K562 (cell line): Measurements from ENCODE around the gene LHB. TPM values are rescaled to one million over a fixed set of nuclear protein-coding genes. Genes with fewer than 3 reads are reported as not detected.

Experiments used
- ATAC-seq: fragments of 200-7000 bp; cut with Tn5 transposase; 3 replicates; pipeline ENCODE4 v1.9.1; 2020; ENCODE audit warnings: moderate library complexity
- BruUV-seq: library from RNA; stranded (reverse); fragments of 400-500 nt; replicated peaks from 2 replicates; lab custom pipeline; 2021; lab: Mats Ljungman, UMichigan
- CTCF ChIA-PET: fragments of 300-600 bp; formaldehyde crosslinking; extraction: SDS; loops from one replicate; lab custom pipeline; 2021; ENCODE audit warnings: low intra/inter-chr PET ratio; lab: Yijun Ruan, JAX
- POLR2A ChIA-PET: fragments of 300-600, 350-650 bp; sonication (Branson Sonifier 250); formaldehyde crosslinking; extraction: SDS; loops from one replicate; lab custom pipeline; 2021; ENCODE audit warnings: antibody characterized with exemption, inconsistent platforms; lab: Yijun Ruan, JAX
- DNase-seq, 4 experiments: peaks; one replicate each; pipeline versions ENCODE4 v3.0.0 to v3.0.0-alpha.2; 2011 to 2018; ENCODE audit warnings: low spot score in 3 of 4, mixed read lengths in 3 of 4; ENCODE audit errors: extremely low read depth in 1 of 4
- FAIRE-seq: peaks from 2 replicates; lab custom pipeline; 2011; peaks lifted over from hg19 to GRCh38; lab: Jason Lieb, UNC
- H2AFZ ChIP-seq: 2 replicates; pipeline ENCODE4 v1.6.0; 2011; ENCODE audit warnings: low read depth, low read length, control low read depth, inconsistent platforms
- H3K27ac ChIP-seq: fragments of 200-600 bp; 3 replicates; pipeline ENCODE4 v1.8.0; 2011; ENCODE audit warnings: low read depth, mild to moderate bottlenecking, control low read depth, inconsistent platforms, low read length, moderate library complexity, mixed read lengths; ENCODE audit errors: extremely low read depth
- H3K27me3 ChIP-seq, 2 experiments: fragments of 300-600 bp in 1 of 2; 2 replicates in 1 of 2; 3 replicates in 1 of 2; pipeline versions ENCODE4 v1.6.0 to v1.8.0; 2011; ENCODE audit warnings: inconsistent platforms in 2 of 2, low read length in 2 of 2, mild to moderate bottlenecking in 1 of 2, mixed read lengths in 1 of 2, moderate library complexity in 1 of 2; ENCODE audit not compliant: control insufficient read depth in 2 of 2, insufficient read depth in 2 of 2
- H3K36me3 ChIP-seq: fragments of 300-600 bp; 3 replicates; pipeline ENCODE4 v1.8.0; 2011; ENCODE audit warnings: mild to moderate bottlenecking, low read length, inconsistent platforms; ENCODE audit not compliant: control insufficient read depth, insufficient read depth
- H3K4me1 ChIP-seq, 2 experiments: fragments of 200-600 bp in 1 of 2; replicated peaks in 1 of 2; 2 replicates in 1 of 2; 3 replicates in 1 of 2; pipeline versions ENCODE4 v1.5.1 to v1.8.0; 2011; ENCODE audit warnings: inconsistent platforms in 2 of 2, low read length in 2 of 2, mild to moderate bottlenecking in 1 of 2, mixed read lengths in 1 of 2, moderate library complexity in 1 of 2; ENCODE audit not compliant: control insufficient read depth in 2 of 2, insufficient read depth in 2 of 2
- H3K4me2 ChIP-seq: 2 replicates; pipeline ENCODE4 v1.6.1; 2011; ENCODE audit warnings: low read length, control low read depth, inconsistent platforms, mixed read lengths; ENCODE audit not compliant: insufficient read depth
- H3K4me3 ChIP-seq: fragments of 200-600 bp; sonication (generic), shearing (Covaris generic); 2 replicates; pipeline ENCODE4 v1.5.1; 2016; ENCODE audit warnings: control low read depth, inconsistent platforms
- H3K79me2 ChIP-seq: fragments of 200-600 bp; 3 replicates; pipeline ENCODE4 v1.8.0; 2011; ENCODE audit warnings: low read length, inconsistent platforms; ENCODE audit not compliant: control insufficient read depth, insufficient read depth
- H3K9ac ChIP-seq, 2 experiments: 2 replicates each; pipeline versions ENCODE4 v1.6.0 to v1.6.1; 2011; ENCODE audit warnings: low read depth in 2 of 2, low read length in 2 of 2, control low read depth in 1 of 2, inconsistent platforms in 1 of 2, mild to moderate bottlenecking in 1 of 2, mixed read lengths in 1 of 2; ENCODE audit not compliant: insufficient read depth in 1 of 2
- H3K9me1 ChIP-seq: one replicate; pipeline ENCODE4 v1.6.0; 2011; ENCODE audit warnings: inconsistent platforms, mild to moderate bottlenecking, low read length, moderate library complexity; ENCODE audit not compliant: control insufficient read depth, insufficient read depth
- H3K9me3 ChIP-seq: replicated peaks from 2 replicates; pipeline ENCODE4 v1.5.1; 2011; ENCODE audit warnings: low read depth, low read length, inconsistent platforms; ENCODE audit not compliant: control insufficient read depth, insufficient read depth
- H4K20me1 ChIP-seq: replicated peaks from 2 replicates; pipeline ENCODE4 v1.6.1; 2011; ENCODE audit warnings: low read length, inconsistent platforms, mixed read lengths; ENCODE audit not compliant: control insufficient read depth, insufficient read depth
- BMI1 ChIP-seq: fragments of 150-350 bp; IDR thresholded peaks from 2 replicates; pipeline ENCODE4 v1.6.1; 2014; ENCODE audit warnings: low read length
- MAFF ChIP-seq: IDR thresholded peaks from 2 replicates; pipeline ENCODE4 v1.6.1; 2012; ENCODE audit warnings: low read length, improper control_type of control experiment
- MCM5 ChIP-seq: fragments of 450-650 bp; IDR thresholded peaks from 2 replicates; pipeline ENCODE4 v1.6.1; 2016; ENCODE audit warnings: low read depth
- POLR2A ChIP-seq: fragments of 450-650 bp; conservative IDR thresholded peaks from 2 replicates; pipeline ENCODE4 v1.6.1; 2016
- POLR2G ChIP-seq: fragments of 200-400 bp; formaldehyde crosslinking; IDR thresholded peaks from 2 replicates; pipeline ENCODE4 v1.6.1; 2017; ENCODE audit warnings: low read depth, mild to moderate bottlenecking, antibody characterized with exemption, low read length, moderate library complexity
- RBFOX2 ChIP-seq: fragments of 200-400 bp; formaldehyde crosslinking; IDR thresholded peaks from 2 replicates; pipeline ENCODE4 v1.6.1; 2017; ENCODE audit warnings: low read depth, mild to moderate bottlenecking, low read length, moderate library complexity
- WGBS: fragments of 100-300 bp; shearing (Covaris generic); methylation state at CpG from one replicate; pipeline ENCODE4 v1.1.6; 2016; ENCODE audit warnings: low coverage, mixed read lengths; ENCODE audit not compliant: insufficient coverage; ENCODE audit errors: missing lambda C conversion rate; 5-methylcytosine and 5-hydroxymethylcytosine counted together
- in situ Hi-C: fragments of 300-500 bp; cut with MboI; formaldehyde crosslinking; loops from 4 replicates; pipeline ENCODE4 v1.15.0; 2018; ENCODE audit warnings: inconsistent platforms, mixed read lengths
- intact Hi-C: fragments of 100-400 bp; cut with micrococcal nuclease; formaldehyde crosslinking; loops from 2 replicates; pipeline ENCODE4 v1.14.2; 2022
- polyA plus RNA-seq, 8 experiments: library from polyadenylated mRNA; depleted of rRNA in 4 of 8; stranded (reverse) in 5 of 8; unstranded in 3 of 8; fragments of >200 nt; fragmentation: Nextera tagmentation in 2 of 8; fragmentation: Illumina TruSeq in 1 of 8; extraction: Ambion mirVana in 2 of 8; extraction: Trizol in 1 of 8; gene quantifications; 2 replicates each; pipeline versions ENCODE4 v1.2.1 to v1.2.3, GENCODE V29; 2011 to 2014; ENCODE audit warnings: inconsistent platforms in 1 of 8, missing spikeins in 1 of 8
- total RNA-seq, 7 experiments: library from RNA; depleted of rRNA in 6 of 7; stranded (reverse); fragments of >200 nt in 6 of 7; fragmentation: Illumina TruSeq in 2 of 7; extraction: Trizol in 2 of 7; gene quantifications; 2 replicates each; pipeline versions ENCODE4 v1.2.1 to v1.2.3, GENCODE V29; 2011 to 2021; ENCODE audit warnings: low replicate concordance in 1 of 7
- TF ChIP-seq, protein P1 (sequence below): fragments of 250-450 bp; sonication (Bioruptor Pico); IDR thresholded peaks from 2 replicates; pipeline ENCODE4 v1.4.0; 2020; ENCODE audit warnings: mild to moderate bottlenecking, moderate library complexity, borderline replicate concordance

Gene LHB
- total and polyA plus RNA-seq, 9 of the 15 experiments (the other 6 are each of a cell fraction or from before 2014, with no cell fraction given), result 0.54 TPM; not detected in 8

DNA sequence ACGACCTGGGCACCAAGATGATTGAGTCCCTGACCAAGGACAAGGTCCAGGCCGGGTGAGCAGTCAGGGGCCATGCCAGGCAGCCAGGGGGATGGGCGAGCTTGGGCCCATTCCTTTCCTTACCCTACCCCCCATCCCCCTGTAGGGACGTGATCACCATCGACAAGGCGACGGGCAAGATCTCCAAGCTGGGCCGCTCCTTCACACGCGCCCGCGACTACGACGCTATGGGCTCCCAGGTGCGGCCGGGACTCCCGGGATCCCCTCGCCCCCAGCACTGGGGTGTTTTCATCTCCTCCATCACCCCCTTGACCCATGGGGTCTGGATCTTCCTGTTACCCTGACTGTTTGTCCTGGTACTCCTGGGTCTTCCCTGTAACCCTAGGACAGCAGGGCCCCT, 7.1 kb downstream of the LHB start:
- Histone ChIP-seq H4K20me1 (no peaks in the 10 kb centered on the region), H3K4me1 (peaks cover 0 to 12% of the 10 kb centered on the region in 2 experiments; a peak in 2 of 5 replicates), H3K4me2 (no peak overlapping the region), H3K27ac (no peak overlapping the region), H3K9ac (no peak overlapping the region; a peak in 1 of 4 replicates), H3K27me3 (no peaks in the 10 kb centered on the region), H3K9me3 (no peaks in the 10 kb centered on the region), H3K79me2 (no peaks in the 10 kb centered on the region), H3K36me3 (peaks cover 84% of the 10 kb centered on the region), H3K4me3 (no peak overlapping the region), H2AFZ (no peak overlapping the region), H3K9me1 (peaks cover 4% of the 10 kb centered on the region)
- FAIRE-seq (no peak), DNase-seq (no peak), ATAC-seq (no peak)
- POLR2A ChIA-PET, result interaction anchor here (0.5 to 2.1 kb wide), 4 partner anchors 10 to 544 kb away, joined by 3 to 6 read pairs (median 4); no protein-coding TSS in a partner anchor
- 95% methylated on average over 14 of the region's 18 CpGs for WGBS
- no peak for TF ChIP-seq MAFF
- 0 out of 2 replicates have a peak, but pooled peaks have one; percentile 30 for TF ChIP-seq POLR2A
- peak; percentile 42 for TF ChIP-seq RBFOX2
- intact Hi-C loops, result no loop called here
- BruUV-seq, result no TSS peak
- CTCF ChIA-PET, result no interaction called here
- in situ Hi-C loops, result no loop called here

DNA sequence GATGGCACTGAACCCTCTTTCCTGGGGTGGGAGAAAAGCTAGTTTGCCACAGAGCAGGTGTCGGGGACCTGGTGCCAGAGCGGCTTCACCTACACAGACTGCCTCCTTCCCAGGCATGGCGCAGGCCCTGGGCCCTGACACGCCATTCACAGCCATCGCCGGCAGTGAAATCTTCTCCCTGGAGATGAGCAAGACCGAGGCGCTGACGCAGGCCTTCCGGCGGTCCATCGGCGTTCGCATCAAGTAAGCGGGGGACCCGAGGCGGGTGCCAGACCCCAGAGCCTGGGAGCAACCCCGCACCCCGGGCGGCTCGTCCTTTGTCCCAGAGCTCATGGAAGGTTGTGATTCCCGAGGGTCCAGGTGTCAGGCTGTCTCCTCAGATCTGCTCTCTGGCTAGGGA, 10.0 kb downstream of the LHB start:
- Histone ChIP-seq H3K27ac (no peak overlapping the region), H3K79me2 (no peaks in the 10 kb centered on the region), H3K9me3 (no peaks in the 10 kb centered on the region), H3K9ac (no peak overlapping the region), H3K4me1 (peaks cover 0 to 6% of the 10 kb centered on the region in 2 experiments; a peak in 1 of 5 replicates), H3K36me3 (peaks cover 85% of the 10 kb centered on the region), H3K27me3 (no peaks in the 10 kb centered on the region), H3K4me3 (no peak overlapping the region), H3K4me2 (no peak overlapping the region), H2AFZ (no peak overlapping the region), H4K20me1 (no peaks in the 10 kb centered on the region), H3K9me1 (peaks cover 4% of the 10 kb centered on the region)
- 98% methylated on average over 21 of the region's 22 CpGs for WGBS
- in situ Hi-C loops, result no loop called here
- DNase-seq, result no peak
- ChIA-PET CTCF (no interaction called here), POLR2A (interaction anchor here (1.3 kb wide), 2 partner anchors 9 to 13 kb away, joined by 4 to 5 read pairs; partner anchors contain the start of genes GYS1 and RUVBL2)
- FAIRE-seq, result no peak
- ATAC-seq, result no peak
- TF ChIP-seq BMI1 (no peak), MCM5 (no peak), RBFOX2 (peak; percentile 45), POLR2G (peak; percentile 29; the same call in 1 of the 2 replicates)
- TF ChIP-seq, protein P1, sequence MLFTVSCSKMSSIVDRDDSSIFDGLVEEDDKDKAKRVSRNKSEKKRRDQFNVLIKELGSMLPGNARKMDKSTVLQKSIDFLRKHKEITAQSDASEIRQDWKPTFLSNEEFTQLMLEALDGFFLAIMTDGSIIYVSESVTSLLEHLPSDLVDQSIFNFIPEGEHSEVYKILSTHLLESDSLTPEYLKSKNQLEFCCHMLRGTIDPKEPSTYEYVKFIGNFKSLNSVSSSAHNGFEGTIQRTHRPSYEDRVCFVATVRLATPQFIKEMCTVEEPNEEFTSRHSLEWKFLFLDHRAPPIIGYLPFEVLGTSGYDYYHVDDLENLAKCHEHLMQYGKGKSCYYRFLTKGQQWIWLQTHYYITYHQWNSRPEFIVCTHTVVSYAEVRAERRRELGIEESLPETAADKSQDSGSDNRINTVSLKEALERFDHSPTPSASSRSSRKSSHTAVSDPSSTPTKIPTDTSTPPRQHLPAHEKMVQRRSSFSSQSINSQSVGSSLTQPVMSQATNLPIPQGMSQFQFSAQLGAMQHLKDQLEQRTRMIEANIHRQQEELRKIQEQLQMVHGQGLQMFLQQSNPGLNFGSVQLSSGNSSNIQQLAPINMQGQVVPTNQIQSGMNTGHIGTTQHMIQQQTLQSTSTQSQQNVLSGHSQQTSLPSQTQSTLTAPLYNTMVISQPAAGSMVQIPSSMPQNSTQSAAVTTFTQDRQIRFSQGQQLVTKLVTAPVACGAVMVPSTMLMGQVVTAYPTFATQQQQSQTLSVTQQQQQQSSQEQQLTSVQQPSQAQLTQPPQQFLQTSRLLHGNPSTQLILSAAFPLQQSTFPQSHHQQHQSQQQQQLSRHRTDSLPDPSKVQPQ, result no peak
- TF ChIP-seq, all 486 proteins: peak for 2
- intact Hi-C loops, result no loop called here
- no TSS peak for BruUV-seq
